GM19397 (cell line): Measurements from ENCODE around the gene ASB1.
A peak's percentile ranks its signal among the peaks of the same experiment; 100 is the strongest.

Experiments
- ATAC-seq: cut with Tn5 transposase; IDR thresholded peaks from one replicate; pipeline ENCODE4 v1.9.1; 2021; ENCODE audit warnings: mild to moderate bottlenecking, moderate library complexity; ENCODE audit not compliant: unreplicated experiment

ASB1 gene

DNA sequence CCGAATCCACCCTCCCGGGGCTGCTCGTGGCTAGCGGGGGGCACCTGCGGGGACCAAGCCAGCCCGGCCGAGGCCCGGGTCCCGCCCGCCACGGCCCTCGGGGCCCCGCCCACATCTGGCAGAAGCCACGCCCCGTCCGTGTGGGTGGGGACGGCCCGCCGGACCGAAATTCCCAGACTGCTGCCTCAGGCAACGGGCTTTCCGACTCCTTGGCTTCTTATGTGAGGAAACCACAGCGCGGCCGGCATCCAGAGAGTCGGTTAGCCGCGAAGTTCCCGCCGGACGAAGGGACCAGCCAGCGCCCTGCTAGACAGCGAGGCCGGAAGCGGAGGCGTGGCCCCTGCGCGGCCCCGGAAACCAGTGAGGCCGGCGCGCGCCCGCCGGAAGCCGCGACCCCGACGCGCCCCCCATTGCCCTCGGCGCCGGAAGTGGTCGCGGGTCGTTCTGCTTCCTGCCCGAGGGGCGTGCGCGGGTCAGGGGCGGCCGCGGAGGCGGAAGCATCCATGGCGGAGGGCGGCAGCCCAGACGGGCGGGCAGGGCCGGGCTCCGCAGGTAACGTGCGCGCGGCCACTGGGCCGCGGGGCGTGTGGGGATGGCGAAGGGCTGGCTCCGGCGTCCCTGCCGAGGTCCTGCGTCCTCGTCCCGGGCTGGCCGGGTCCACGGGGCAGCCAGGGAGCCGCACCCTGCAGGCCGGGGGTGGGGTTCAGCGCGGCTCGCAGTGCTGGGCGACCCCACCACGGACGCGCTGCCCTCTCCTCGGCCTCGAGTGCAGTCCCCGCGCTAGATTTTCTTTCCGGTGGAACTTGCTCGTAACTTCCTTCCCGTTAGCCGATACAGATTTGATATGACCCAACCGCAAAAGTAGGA, at the start of gene ASB1:
ASB1 (plus strand) TSS at position 360 of the 867 bp plus-strand sequence; CDS start at position 504, 144 bp downstream.
- peak; percentile 91 for ATAC-seq

DNA sequence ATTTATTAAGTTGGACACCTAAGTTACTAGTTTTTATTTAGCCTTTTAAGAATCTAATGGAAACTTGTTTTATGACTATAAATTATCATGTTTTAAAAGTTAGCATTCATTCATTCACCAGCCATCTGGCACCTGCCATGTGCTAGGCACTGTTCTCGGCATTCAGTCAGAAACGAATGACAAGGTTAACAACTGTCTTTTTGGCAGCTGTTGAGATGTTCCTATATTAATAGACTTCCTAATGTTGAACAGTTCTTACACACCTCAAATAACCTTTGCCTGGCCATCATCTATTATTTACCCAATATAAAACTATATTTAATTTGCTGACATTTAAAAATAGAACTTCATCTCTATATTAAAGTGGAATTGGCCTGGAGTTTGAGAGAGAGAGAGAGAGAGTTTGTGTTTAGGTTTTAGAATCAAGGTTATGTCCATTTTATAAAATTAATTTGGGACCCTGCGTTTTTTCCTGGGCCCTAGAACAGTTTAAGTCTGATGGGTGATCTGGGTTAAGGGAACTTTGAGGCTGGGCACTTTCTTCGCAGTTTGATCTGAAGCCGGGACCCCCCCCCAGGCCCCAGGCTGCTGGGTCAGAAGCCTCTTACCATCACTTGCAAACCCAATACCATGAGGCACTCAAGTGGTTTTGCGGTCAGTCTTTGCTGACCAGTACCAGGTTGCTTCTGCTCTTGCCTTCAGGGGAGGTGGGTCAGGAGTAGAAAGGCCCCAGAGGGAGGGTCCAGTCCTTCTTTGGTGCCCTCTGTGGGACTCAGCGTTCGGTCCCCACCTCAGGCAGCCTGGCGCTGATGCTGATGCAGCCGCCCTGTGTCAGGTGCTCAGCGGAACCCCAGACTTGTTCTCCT, 48.3 kb upstream of the ASB1 start:
- no peak for ATAC-seq

- ATAC-seq = no peak
Observed at GRCh38 chr2:238379096-238379810, 47.5 kb upstream of the ASB1 start.

DNA sequence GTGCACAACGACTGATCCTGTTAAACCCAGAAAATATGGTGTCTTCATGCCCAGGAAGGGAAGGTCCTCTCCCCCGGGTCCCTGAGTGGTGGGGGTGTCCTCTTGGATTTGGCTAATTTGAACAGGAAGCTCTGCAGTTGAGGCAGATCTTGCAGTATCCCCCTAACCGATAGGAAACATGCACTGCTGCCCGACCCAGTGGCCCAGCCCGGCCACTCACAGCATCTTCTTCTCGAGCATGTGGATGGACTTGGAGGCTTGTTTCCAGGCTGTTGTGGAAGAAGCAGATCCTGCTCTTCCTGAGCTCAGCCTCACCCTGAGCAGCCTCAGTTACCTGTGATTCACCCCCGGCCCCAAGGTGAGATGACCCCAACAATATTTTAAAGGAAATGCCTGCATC, 46.4 kb upstream of the ASB1 start:
- ATAC-seq = no peak

GRCh38 chr2:238380785-238381184, 45.9 kb upstream of the ASB1 start:
- no peak for ATAC-seq

DNA sequence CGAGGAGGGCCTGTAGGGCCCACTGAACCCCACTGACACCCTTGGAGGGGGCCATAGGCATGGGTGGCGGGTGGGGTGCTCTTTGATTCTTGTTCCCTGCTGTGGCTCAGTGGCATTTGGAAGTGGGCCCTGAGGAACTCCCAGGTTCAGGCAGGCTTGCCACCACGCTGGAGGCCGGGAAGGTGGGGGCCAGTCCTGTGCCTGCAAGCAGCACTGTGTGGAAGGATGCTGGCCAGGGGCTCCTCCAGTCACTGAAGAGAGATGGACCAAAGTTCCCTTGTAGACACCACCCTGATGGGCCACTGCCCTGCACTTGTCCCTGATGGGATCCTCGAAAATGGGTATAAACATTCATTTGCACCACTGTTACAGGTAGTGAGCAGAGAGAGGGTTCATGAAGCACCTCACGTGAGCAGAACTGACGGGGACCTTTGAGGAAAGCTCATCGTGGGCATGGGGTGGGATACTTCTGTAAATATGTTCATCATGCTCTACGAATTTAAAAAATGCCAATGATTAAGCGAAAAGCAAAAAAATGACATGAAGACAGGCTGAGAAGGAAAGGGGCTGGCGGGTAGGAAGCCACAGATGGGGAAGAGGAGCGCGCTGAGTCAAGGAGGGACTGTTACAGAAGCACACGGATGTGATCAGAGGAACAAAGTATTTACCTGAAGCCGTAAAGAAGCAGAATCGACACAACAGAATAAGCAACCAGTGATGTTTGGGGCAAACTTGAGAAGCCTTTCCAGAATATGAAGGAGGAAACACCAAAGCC, 45.2 kb upstream of the ASB1 start:
- no peak for ATAC-seq

DNA sequence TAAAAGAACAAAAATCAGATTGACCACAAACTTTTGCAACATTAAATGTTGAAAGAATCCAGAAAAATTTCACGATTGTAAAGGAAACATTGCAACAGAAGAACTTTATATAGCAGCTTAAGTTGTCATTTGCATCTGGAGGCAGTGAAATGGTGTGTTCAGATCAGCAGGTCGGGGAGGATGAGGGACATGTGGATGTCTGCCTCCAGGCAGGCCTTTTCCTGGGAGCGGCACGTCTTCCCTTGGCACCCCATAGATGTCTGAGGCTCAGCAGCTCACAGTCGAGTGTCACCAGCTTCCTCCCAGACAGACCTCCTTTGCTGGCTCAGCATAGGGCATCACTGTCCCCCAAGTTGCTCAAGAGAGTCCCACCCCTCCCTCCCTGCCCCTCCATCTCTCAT, 44.3 kb upstream of the ASB1 start:
- no peak for ATAC-seq

- no peak for ATAC-seq
Observed at GRCh38 chr2:238383135-238383534, 43.6 kb upstream of the ASB1 start.

- no peak for ATAC-seq
Observed at GRCh38 chr2:238383743-238384380, 42.9 kb upstream of the ASB1 start.

DNA sequence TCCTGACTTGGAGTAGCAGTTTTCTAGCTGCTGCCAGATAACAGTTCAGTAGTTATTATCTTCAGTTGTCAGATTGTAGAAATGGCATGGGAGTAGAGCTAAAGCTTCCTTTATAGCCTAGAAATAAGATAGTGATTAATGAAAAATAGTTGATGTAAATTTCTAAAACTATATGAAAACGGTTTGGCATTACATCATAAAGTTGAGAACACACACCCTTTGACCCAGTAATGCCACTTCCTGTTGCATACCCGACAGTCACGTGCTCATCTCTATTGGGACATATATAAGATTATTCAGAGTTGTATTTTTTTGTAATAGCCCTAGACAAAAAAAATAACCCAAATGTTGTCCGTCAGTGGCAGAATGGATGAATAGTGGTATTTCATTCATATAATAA, 39.4 kb upstream of the ASB1 start:
- ATAC-seq = no peak

GRCh38 chr2:238388794-238389193, 37.9 kb upstream of the ASB1 start:
- ATAC-seq = no peak

- ATAC-seq = no peak
Observed at GRCh38 chr2:238389988-238390589, 36.6 kb upstream of the ASB1 start.

- ATAC-seq = no peak
Observed at GRCh38 chr2:238391042-238391689, 35.6 kb upstream of the ASB1 start.

- ATAC-seq = no peak
Observed at GRCh38 chr2:238396663-238397062, 30.1 kb upstream of the ASB1 start.

DNA sequence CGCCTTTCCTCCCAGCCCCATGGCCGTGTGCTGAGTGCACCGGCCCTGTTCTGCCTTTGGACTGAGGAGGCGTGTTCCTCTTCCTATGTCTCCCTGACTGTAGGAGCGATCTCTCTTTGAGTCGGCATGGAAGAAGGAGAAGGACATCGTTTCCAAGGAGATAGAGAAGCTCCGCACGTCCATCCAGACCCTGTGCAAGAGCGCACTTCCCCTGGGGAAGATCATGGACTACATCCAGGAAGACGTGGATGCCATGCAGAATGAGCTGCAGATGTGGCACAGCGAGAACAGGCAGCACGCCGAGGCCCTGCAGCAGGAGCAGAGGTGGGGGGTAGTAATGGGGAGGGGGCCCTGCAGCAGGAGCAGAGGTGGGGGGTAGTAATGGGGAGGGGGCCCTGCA, 29.4 kb upstream of the ASB1 start:
- ATAC-seq = no peak

DNA sequence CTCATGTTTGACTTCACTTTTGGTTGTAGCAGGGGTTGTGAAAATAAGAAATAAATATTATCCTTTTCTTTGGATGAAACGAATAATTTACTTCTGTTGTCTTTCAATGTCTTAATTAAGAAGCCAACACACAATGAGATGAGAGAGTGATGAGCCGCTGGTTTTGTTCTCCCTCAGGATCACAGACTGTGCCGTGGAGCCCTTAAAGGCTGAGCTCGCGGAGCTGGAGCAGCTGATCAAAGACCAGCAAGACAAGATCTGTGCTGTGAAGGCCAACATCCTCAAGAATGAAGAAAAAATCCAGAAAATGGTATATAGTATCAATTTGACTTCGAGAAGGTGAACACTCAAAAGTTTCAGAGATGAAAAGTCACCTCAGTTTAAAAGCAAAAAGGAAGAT, 28.1 kb upstream of the ASB1 start:
- no peak for ATAC-seq

DNA sequence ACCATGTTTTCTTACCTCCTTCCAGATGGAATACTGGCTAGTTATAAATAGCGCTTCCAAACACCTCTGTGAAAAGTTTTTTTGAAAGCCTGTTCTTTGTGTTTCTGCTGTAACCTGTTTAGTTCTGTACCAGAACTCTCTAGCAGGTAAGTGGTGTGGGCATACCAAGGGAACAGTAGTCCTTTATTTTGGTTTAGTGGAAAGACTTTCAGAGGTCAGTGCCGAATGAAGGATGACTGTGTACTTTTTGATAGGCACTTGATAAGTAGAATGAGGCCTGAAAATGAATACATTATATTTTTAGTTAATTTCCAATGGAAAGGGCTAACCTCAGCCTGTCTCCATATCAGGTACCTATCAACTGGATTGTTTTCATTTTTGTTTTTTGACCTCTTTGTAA, 27.6 kb upstream of the ASB1 start:
- no peak for ATAC-seq

- no peak for ATAC-seq
Observed at GRCh38 chr2:238401551-238401950, 25.2 kb upstream of the ASB1 start.
